Sigmoid colon (tissue), 4 donors: ENCODE measurements around the gene KLF11.

Source experiments
- CTCF ChIP-seq, 4 experiments: fragments of 450-650 bp in 3 of 4; fragments of 200-600 bp in 1 of 4; IDR thresholded peaks; one replicate each; pipeline ENCODE4 v1.5.1; 2016 to 2019; ENCODE audit warnings: antibody characterized with exemption in 4 of 4, mild to moderate bottlenecking in 3 of 4, moderate library complexity in 2 of 4
- POLR2A ChIP-seq, 2 donors: fragments of 450-650 bp; IDR thresholded peaks; one replicate each; pipeline ENCODE4 v1.6.1; 2016; ENCODE audit warnings: antibody characterized with exemption in 2 of 2, mild to moderate bottlenecking in 2 of 2, moderate library complexity in 2 of 2
- POLR2AphosphoS5 ChIP-seq, 4 donors: sonication (generic); formaldehyde crosslinking; IDR thresholded peaks; one replicate each; pipeline ENCODE4 v1.6.1; 2017; ENCODE audit warnings: antibody characterized with exemption in 4 of 4

- TF ChIP-seq CTCF (IDR thresholded peaks at IDR 0.05) (no peak), POLR2AphosphoS5 (IDR thresholded peaks at IDR 0.05) (no peak), POLR2A (IDR thresholded peaks at IDR 0.05) (no peak)
Measured at GRCh38 chr2:10059016-10059351, 15.6 kb downstream of the KLF11 start.
